Measurements from ENCODE around the gene COQ8B.
"Not testable (repeated sequence)": the region's sequence is repeated elsewhere in the genome, so short reads cannot be mapped to it uniquely, and the experiment has no call there.

Gene COQ8B

DNA sequence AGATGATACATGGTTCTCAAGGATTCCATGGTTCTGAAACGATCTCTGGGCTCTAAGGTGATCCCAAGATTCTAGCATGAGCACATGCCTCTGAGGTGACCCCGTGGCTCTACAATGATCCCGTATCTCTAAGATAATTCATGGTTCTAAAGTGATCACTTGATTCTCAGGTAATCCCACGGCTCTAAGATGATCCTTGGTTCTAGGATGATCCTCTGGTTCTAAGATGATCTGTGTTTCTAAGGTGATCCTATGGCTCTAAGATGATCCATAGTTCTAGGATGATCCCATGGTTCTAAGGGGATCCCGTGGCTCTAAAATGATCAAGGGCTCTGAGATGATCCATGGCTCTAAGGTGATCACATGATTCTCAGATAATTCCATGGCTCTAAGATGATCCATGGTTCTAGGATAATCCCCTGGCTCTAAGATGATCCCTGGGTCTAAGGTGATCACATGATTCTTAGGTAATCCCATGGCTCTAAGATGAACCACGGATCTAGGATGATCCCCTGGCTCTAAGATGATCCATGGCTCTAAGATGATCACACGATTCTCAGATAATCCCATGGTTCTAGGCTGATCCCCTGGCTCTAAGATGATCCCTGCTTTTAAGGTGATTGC lies 47.6 kb downstream of the COQ8B start:
- DNase-seq (ENCODE audit: low read depth), result no peak

DNA sequence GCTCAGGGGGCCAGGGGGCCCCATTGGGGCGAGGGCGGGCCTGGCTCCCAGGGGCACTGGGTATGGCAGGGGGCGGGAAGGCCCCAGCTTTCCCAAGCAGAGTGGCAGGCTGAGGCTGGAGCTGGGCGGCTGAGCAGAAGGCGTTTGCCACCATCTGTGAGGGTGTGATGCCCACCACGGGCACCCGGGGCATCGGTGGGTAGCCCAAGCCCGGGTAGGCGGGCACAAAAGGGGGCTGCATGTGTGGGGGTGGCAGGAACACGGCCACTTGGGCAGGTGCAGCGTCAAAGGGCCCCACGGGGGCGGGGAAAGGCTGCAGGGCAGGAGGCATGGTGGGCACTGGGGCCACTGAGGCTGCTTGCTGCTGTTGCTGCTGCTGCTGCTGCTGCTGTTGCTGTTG lies 49.1 kb downstream of the COQ8B start:
- no peak for DNase-seq (ENCODE audit: low read depth)

DNA sequence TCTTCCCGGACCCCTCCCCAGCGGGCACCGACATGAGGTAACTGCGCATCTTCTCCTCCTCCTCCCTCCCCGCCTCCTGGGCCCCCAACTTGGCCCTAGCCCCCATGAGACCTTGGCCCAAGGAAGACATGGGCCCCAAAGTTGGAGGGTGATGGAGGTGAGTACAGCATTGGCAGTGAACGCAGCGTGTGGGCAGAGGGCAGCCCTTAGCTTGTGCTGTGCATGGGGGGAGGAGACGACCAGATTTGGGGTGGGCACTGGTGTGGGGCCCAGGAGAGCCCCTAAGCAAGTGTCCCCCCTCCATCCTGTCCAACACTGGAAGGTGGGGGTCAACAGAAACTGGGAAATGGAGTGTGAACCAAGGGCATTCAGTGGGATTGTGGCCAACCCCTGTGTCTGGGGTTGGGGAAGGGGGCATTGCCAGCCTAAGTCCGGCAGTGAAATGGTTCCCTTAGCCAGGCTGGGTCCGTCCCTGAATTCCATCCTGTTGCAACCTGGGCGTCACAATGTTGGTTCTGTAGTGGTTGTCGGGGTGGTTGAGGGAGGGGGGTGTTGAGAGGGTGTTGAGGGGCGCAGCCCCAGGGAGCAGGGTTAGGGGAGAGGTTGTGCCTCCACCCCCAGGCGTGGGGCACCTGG lies 49.8 kb downstream of the COQ8B start:
- DNase-seq (ENCODE audit: low read depth), result no peak

DNA sequence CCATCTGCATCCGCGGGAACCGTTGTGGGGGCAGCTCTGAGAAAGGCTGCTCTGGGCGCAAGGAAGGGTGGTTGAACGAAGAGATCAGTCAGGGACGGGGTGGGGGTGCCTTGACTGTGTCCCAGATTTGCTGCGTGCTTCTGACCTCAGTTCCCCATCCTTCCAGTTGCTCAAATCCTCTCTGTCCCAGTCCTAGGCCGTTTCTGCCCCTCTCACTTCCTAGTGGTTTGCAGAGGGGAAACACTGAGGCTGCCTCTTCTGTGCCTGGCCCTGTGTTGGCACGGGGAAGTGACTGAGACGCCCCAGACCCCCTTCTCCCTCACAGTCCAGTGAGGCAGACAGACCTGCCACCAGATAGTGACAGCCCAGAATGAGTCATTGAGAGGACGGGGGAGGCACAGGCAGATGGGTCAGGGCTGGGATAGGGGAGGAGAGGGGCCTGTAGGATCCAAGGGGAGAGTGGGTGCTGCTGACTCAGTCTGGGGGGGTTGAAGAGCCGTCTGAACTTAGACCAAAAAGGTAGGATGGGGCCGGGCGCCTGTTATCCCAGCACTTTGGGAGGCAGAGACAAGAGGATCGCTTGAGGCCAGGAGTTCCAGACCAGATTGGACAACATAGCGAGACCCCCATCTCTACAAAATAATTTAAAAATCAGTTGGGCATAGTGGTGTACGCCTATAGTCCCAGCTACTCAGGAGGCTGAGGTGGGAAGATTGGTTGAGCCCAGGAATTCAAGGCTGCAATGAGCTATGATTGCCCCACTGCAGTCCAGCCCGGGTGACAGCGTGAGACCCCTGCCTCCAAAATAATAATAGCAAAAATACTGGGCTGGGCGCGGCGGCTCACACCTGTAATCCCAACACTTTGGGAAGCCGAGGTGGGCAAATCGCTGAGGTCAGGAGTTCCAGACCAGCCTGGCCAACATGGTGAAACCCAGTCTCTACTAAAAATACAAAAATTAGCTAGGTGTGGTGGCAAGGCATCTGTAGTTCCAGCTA lies 52.7 kb downstream of the COQ8B start:
- no peak for DNase-seq (ENCODE audit: low read depth)

DNA sequence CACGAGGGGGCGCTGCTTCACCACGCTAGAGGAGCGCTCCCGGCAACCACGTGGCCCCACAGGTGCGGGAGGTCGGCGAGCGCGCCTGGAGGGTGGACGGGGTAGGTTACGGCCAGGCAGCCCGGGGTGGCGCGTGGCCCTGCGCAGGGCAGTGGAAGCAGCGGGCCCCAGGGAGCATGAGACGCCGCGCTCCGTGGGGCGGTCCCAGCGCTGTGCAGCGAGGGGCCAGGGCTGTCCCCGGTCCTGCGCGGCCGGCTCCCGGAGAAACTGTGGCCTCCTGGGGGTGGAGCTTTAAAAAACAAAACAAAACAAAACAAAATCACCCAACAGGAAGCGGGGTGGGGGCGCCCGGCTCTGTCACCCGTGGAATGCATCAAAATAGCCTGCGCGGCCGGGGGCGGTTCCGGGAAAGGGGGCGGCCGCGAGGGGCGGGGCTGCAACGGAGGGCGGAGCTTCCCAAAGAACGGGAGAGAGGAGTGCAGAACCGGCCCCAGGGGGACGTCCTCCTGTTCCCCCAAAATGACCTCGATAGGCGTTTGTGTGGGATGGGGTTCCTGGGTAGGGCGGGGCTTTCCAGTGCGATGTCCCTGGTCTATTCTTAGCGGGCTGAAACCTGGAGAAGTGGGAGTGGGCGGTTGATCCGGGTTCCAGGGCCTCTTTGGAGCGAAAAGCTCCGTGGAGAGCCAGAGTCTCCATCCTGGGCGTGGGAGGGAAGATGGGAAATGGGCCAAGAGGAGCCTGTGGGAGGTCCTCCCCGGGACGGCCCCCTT lies 53.6 kb downstream of the COQ8B start:
- DNase-seq (ENCODE audit: low read depth), result no peak

DNA sequence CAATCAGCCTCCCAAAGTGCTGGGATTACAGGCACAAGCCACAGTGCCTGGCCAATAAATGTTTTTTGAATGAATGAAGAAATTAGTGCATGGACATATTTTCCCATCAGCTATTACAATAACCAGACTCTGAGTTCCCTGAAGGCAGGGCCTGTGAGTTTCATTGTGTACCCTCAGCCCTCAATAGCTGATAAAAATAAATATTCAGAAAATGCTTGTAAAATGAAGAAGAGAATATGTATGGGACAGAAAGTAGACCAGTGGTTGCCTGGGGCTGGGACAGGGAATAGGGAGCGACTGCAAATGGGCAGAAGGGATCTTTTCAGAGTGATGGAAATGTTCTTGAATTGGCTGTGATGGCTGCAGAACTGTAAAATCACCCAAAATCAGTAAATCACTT lies 55.1 kb downstream of the COQ8B start:
- DNase-seq (ENCODE audit: low read depth), result no peak

DNA sequence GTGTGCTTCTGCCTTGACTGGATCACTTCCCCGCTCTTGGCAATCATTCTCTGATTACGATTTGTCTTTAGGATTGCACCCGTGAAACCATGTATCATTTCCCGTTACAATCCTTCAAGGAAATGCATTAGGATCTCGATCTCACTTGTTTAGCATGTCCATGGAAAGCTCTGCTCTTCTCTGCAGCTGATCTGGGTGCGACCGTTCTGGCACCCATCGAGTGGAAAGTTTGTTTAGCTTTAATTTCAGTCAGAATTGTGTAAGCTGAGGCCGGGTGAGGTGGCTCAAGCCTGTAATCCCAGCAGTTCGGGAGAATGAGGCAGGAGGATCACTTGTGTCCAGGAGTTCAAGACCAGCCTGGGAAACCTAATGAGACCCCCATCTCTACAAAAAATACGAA lies 57.1 kb downstream of the COQ8B start:
- no peak for DNase-seq (ENCODE audit: low read depth)

DNA sequence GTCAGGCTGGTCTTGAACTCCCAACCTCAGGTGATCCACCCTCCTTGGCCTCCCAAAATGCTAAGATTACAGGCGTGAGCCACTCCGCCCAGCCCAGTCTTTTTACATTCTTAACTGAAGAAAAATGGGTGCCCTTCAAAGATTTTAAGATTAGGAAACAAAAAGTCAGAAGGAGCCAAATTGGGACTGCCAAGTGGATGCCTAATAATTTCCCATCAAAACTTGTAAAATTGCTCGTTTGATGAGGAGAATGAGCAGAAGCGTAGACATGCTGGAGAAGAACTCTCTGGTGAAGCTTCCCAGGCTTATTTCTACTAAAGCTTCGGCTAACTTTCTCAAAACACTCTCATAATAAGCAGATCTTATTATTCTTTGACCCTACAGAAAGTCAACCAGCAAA lies 57.6 kb downstream of the COQ8B start:
- DNase-seq (ENCODE audit: low read depth), result no peak

DNA sequence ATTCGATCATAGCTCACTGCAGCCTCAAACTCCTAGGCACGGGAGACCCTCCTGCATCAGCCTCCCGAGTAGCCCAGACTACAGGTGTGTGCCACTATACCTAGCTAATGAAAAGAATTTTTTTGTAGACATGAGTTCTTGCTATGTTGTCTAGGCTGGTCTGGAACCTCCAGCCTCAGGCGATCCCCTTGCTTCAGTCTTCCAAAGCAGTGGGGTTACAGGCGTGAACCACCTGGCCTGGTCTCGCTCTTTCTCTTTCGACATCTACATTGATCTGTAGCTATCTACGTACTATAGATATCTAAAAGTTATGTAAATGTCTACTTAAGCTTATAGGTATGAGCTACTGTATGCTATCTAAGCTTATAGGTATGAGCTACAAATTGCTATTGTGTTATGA lies 58.7 kb downstream of the COQ8B start:
- no peak for DNase-seq (ENCODE audit: low read depth)

DNA sequence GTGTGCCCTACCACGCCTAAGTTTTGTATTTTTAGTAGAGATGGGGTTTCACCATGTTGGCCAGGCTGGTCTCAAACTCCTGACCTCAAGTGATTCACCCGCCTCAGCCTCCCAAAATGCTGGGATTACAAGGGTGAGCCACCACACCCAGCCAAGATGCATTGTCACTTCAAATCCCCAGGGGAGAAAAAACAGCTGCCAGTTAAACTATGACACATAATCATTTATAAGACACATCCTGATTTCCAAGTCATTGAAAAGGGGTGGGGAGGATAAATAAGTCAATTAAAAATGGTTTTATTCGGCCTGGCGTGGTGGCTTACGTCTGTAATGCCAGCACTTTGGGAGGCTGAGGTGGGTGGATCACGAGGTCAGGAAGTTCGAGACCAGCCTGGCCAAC lies 61.0 kb downstream of the COQ8B start:
- DNase-seq (ENCODE audit: low read depth), result not testable (repeated sequence)

DNA sequence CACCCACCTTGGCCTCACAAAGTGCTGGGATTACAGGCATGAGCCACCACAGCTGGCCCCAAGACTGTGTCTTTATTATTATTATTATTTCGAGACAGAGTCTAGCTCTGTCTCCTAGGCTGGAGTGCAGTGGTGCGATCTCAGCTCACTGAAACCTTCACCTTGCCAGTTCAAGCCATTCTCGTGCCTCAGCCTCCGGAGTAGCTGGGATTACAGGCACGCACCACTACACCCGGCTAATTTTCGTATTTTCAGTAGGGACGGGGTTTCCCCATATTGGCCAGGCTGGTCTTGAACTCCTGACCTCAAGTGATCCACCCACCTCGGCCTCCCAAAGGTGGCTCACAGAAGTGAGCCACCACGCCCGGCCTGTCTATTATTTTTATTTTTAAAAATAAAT lies 64.4 kb downstream of the COQ8B start:
- DNase-seq (ENCODE audit: low read depth), result not testable (repeated sequence)

DNA sequence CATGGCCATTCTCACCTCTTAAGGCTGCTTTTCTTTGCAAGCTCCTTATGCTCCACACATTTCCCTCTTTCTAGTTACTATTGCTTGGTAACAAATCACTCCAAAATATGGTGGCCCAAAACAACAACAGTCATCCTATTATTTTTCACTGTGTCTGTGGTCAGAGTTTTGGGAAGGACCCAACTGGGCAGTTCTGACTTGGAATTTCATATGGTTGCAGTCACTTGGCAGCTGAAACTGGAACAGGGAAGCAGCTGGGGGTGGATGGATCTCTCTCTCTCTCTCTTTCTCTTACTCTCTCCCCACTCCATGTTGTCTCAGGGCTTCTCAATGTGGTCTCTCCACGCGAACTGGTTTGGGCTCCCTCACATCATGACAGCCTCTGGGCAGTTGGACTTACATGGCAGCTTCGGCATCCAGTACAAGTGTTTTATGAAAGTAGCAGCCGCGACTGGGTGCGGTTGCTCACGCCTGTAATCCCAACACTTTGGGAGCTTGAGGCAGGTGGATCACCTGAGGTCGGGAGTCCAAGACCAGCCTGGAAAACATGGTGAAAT lies 65.9 kb downstream of the COQ8B start:
- DNase-seq (ENCODE audit: low read depth), result no peak

DNA sequence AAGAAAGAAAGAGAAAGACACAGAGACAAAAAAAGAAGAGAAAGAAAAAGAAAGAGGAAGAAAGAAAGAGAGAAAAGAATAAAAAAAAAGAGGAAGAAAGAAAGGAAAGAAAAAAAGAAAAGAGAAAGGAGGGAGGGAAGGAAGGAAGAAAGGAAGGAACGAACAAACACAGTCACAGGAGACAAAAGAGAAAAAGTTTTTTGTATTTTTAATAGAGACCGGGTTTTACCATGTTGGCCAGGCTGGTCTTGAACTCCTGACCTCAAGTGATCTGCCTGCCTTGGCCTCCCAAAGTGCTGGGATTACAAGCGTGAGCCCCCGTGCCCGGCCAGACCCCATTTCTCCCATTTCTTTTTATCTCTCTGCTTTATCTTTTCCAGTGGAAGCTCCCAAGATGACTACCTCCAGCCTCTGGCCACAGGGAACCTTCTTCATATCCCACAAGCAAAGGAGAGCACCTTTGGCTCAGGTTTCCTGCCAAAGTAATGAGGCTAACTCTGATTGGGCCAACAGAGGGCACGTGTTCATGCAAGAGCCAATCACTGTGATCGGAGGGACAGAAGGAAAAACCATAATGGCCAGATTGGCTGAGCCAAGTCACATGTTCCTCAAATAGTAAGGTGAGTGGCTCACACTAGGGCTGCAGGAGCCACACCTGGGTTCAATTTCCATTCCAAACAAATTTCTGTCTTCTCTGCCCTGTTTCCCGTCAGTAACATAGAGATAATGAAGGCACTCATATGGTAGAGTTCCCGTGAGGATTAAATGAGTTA lies 66.6 kb downstream of the COQ8B start:
- not testable (repeated sequence) for DNase-seq (ENCODE audit: low read depth)

DNA sequence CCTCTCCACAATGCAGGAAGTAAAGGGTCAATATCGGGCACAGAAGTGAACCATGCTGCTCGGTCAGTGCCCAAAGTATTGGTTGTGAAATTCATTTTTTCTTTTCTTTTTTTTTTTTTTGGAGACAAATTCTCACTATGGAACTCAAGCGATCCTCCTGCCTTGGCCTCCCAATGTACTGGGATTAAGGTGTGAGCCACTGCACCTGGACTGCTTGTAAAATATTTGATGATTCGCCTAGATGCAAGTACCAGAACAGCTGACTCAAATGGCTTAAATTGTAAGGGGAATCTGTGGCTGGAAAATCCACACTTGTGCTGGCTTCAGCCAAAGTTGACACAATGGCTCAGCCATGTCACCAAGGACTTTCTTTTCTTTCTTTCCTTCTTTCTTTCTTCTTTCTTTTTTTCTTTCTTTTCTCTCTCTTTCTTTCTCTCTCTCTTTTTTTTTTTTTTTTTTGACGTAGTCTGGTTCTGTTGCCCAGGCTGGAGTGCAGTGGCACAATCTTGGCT lies 69.9 kb downstream of the COQ8B start:
- no peak for DNase-seq (ENCODE audit: low read depth)

DNA sequence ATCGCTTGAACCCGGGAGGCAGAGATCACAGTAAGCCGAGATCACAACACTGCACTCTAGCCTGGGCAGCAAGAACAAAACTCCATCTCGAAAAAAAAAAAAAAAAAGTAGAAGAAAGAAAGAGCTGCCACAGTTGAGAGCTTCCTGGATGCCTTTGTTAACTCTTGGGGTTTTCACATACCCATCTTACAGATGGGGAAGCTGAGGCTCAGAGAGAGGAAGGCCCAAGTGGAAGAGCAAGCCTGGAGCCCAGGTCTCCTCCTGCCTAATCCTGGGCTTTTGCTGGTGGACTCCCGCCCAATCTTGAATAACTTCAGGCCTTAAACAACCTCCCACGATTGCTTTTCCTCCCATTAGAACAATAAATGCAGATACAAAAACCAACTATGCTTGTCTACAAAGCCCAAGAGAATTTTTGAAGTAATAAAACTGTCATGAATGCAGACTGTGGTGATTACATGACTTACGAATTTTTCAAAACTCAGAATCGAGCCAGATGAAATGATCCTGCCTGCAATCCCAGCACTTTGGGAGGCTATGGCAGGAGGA lies 73.9 kb downstream of the COQ8B start:
- no peak for DNase-seq (ENCODE audit: low read depth)

DNA sequence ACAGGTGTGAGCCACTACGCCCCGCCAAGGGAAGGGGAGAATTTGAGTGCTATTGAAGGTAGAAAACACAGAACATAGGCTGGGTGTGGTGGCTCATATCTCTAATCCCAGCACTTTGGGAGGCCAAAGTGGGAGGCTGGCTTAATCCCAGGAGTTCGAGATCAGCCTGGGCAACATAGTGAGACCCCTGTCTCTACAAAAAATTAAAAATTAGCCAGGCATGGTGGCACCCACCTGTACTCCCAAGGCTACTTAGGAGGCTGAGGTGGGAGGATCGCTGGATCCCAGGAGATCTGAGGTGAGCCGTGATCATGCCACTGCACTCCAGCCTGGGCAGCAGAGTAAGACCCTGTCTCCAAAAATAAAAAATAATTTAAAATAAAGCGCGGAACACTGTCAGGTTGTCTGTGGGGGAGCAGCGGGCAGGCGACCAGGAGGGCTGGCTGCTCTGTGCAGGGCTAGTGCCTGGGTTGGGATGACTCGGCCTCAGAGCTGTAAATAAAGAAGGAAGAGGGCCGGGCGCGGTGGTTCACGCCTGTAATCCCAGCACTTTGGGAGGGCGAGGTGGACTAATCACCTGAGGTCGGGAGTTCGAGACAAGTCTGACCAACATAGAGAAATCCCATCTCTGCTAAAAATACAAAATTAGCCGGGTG lies 74.5 kb downstream of the COQ8B start:
- DNase-seq (ENCODE audit: low read depth), result no peak

All from HS-5 (cell line).